ENCODE measurements around the gene BMP8B.

Gene BMP8B

GRCh38 chr1:39753132-39754025 lies 35.3 kb downstream of the BMP8B start:
- no peak for DNase-seq (ENCODE audit: low spot score)
- in situ Hi-C loops (cut with MboI; ENCODE audit: low pct_unique_long_range_greater_than_20kb, low sequenced_read_pairs, unreplicated experiment) = no loop called here
- no peak for TF ChIP-seq CTCF (IDR thresholded peaks at IDR 0.05; ENCODE audit: extremely low read depth, insufficient read depth, missing control alignments)

- DNase-seq (ENCODE audit: low spot score) = no peak
- in situ Hi-C loops (cut with MboI; ENCODE audit: low pct_unique_long_range_greater_than_20kb, low sequenced_read_pairs, unreplicated experiment) = no loop called here
- no peak for TF ChIP-seq CTCF (IDR thresholded peaks at IDR 0.05; ENCODE audit: extremely low read depth, insufficient read depth, missing control alignments)
Observed at GRCh38 chr1:39752703-39753102, 36.0 kb downstream of the BMP8B start.

GRCh38 chr1:39751595-39751994 lies 37.1 kb downstream of the BMP8B start:
- no peak for TF ChIP-seq CTCF (IDR thresholded peaks at IDR 0.05; ENCODE audit: extremely low read depth, insufficient read depth, missing control alignments)
- in situ Hi-C loops (cut with MboI; ENCODE audit: low pct_unique_long_range_greater_than_20kb, low sequenced_read_pairs, unreplicated experiment) = no loop called here
- DNase-seq (ENCODE audit: low spot score) = no peak

- in situ Hi-C loops (cut with MboI; ENCODE audit: low pct_unique_long_range_greater_than_20kb, low sequenced_read_pairs, unreplicated experiment) = no loop called here
- no peak for DNase-seq (ENCODE audit: low spot score)
- TF ChIP-seq CTCF (IDR thresholded peaks at IDR 0.05; ENCODE audit: extremely low read depth, insufficient read depth, missing control alignments) = no peak
Observed at GRCh38 chr1:39745016-39745670, 43.5 kb downstream of the BMP8B start.

- peak; percentile 89 for DNase-seq (ENCODE audit: low spot score)
- no peak for TF ChIP-seq CTCF (IDR thresholded peaks at IDR 0.05; ENCODE audit: extremely low read depth, insufficient read depth, missing control alignments)
- in situ Hi-C loops (cut with MboI; ENCODE audit: low pct_unique_long_range_greater_than_20kb, low sequenced_read_pairs, unreplicated experiment) = no loop called here
Observed at GRCh38 chr1:39738622-39739366, 49.9 kb downstream of the BMP8B start, which contains the start of gene PPIE. PPIE (plus strand) TSS chr1:39738882; CDS start chr1:39738901, 19 bp downstream.

- no peak for TF ChIP-seq CTCF (IDR thresholded peaks at IDR 0.05; ENCODE audit: extremely low read depth, insufficient read depth, missing control alignments)
- in situ Hi-C loops (cut with MboI; ENCODE audit: low pct_unique_long_range_greater_than_20kb, low sequenced_read_pairs, unreplicated experiment) = no loop called here
- DNase-seq (ENCODE audit: low spot score) = no peak
Observed at GRCh38 chr1:39737546-39738169, 51.0 kb downstream of the BMP8B start.

All from GM13977 (cell line).